Neutrophil (primary cell): ENCODE results near the gene HSPA12B.

Experiments
- H3K27ac ChIP-seq: fragments of 200-600 bp; sonication (generic); 2 replicates; pipeline ENCODE4 v1.5.1; 2016; ENCODE audit warnings: mild to moderate bottlenecking, moderate library complexity
- H3K27me3 ChIP-seq: fragments of 200-600 bp; sonication (generic); 2 replicates; pipeline ENCODE4 v1.6.0; 2016; ENCODE audit warnings: mild to moderate bottlenecking
- H3K36me3 ChIP-seq: fragments of 200-600 bp; sonication (generic); 2 replicates; pipeline ENCODE4 v1.5.1; 2017
- H3K4me1 ChIP-seq, 2 experiments: fragments of 200-600 bp in 1 of 2; sonication (generic) in 1 of 2; 1 replicate in 1 of 2; 2 replicates in 1 of 2; pipeline versions ENCODE4 v1.5.1 to v1.6.1; 2013 to 2016; ENCODE audit warnings: low read depth in 1 of 2, low read length in 1 of 2, mild to moderate bottlenecking in 1 of 2, moderate library complexity in 1 of 2; ENCODE audit not compliant: control insufficient read depth in 1 of 2, insufficient read depth in 1 of 2
- H3K4me3 ChIP-seq, 2 experiments: fragments of 200-600 bp in 1 of 2; sonication (generic) in 1 of 2; 1 replicate in 1 of 2; 2 replicates in 1 of 2; pipeline ENCODE4 v1.5.1; 2013 to 2016; ENCODE audit warnings: low read depth in 1 of 2, low read length in 1 of 2, mild to moderate bottlenecking in 1 of 2, moderate library complexity in 1 of 2
- H3K9me3 ChIP-seq: fragments of 200-600 bp; sonication (generic); 2 replicates; pipeline ENCODE4 v1.5.1; 2016
- TF ChIP-seq, protein P1 (sequence below): fragments of 200-600 bp; sonication (generic); IDR thresholded peaks from 2 replicates; pipeline ENCODE4 v1.5.1; 2016; ENCODE audit warnings: antibody characterized with exemption

HSPA12B gene

DNA sequence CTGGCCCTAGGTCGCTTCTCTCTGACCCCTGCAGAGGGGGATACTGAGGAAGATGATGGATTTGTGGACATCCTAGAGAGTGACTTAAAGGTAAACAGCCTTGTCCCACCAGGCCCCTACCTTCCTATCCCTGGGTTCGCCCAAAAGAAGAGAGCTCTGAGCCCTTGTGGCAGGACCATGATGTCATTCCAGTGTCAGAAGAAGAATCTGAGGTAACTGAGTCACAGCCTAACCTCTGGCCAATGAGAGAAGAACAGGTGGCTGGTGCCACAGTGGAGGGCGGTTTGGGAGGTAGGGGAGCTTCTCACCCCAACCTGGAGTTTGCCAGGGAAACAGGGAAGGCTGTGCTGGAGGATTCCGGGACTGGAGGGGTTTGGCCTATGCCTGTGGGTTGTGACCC is 68.8 kb downstream of the HSPA12B start:
- Histone ChIP-seq H3K27ac (no peak overlapping the region), H3K4me1 (peaks cover 10% of the 10 kb centered on the region in 2 experiments), H3K27me3 (no peaks in the 10 kb centered on the region), H3K9me3 (no peaks in the 10 kb centered on the region), H3K4me3 (no peak overlapping the region), H3K36me3 (peaks cover 56% of the 10 kb centered on the region)
- TF ChIP-seq, protein P1, sequence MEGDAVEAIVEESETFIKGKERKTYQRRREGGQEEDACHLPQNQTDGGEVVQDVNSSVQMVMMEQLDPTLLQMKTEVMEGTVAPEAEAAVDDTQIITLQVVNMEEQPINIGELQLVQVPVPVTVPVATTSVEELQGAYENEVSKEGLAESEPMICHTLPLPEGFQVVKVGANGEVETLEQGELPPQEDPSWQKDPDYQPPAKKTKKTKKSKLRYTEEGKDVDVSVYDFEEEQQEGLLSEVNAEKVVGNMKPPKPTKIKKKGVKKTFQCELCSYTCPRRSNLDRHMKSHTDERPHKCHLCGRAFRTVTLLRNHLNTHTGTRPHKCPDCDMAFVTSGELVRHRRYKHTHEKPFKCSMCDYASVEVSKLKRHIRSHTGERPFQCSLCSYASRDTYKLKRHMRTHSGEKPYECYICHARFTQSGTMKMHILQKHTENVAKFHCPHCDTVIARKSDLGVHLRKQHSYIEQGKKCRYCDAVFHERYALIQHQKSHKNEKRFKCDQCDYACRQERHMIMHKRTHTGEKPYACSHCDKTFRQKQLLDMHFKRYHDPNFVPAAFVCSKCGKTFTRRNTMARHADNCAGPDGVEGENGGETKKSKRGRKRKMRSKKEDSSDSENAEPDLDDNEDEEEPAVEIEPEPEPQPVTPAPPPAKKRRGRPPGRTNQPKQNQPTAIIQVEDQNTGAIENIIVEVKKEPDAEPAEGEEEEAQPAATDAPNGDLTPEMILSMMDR: no peak

- H3K4me3 ChIP-seq: no peak overlapping the region
- no peaks in the 10 kb centered on the region for H3K27me3 ChIP-seq
- peaks cover 4 to 5% of the 10 kb centered on the region in 2 experiments for H3K4me1 ChIP-seq
- H3K9me3 ChIP-seq: no peaks in the 10 kb centered on the region
- no peak overlapping the region for H3K27ac ChIP-seq
- peaks cover 56% of the 10 kb centered on the region for H3K36me3 ChIP-seq
- TF ChIP-seq, protein P1: no peak
These were observed 69.4 kb downstream of the HSPA12B start for GRCh38 chr20:3801846-3802245.
